NCI-H748 treated with DMSO at 0.1 percent for 48 hours (cell line): ENCODE results near the gene CCDC30.

Source experiments
- DNase-seq: peaks from one replicate; lab custom pipeline; 2025; lab: John Stamatoyannopoulos, UW

CCDC30 gene

GRCh38 chr1:42692461-42692860, 229.4 kb downstream of the CCDC30 start:
- DNase-seq: no peak

DNA sequence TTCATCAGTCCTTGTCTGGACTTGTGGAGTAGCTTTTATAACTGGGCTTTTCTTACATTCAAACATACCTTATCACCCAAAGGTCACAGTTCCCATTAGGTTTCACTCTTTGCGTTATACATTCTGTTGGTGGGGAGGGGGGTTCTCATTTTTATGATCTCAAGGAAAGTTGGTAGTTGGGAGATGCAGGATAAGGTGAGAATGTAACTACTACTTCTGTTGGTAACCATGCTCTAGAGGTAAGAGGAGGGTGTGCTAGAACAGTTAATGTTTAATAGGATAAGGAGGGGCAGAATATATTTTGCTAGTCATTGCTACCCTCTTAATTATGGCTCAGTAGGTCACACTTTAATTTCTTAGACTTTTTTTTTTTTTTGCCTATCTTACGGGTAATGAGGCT, 229.8 kb downstream of the CCDC30 start:
- no peak for DNase-seq

- no peak for DNase-seq
These were observed 235.2 kb downstream of the CCDC30 start for GRCh38 chr1:42698081-42698813.

- DNase-seq: no peak
These were observed 236.9 kb downstream of the CCDC30 start for GRCh38 chr1:42700006-42700405.

DNA sequence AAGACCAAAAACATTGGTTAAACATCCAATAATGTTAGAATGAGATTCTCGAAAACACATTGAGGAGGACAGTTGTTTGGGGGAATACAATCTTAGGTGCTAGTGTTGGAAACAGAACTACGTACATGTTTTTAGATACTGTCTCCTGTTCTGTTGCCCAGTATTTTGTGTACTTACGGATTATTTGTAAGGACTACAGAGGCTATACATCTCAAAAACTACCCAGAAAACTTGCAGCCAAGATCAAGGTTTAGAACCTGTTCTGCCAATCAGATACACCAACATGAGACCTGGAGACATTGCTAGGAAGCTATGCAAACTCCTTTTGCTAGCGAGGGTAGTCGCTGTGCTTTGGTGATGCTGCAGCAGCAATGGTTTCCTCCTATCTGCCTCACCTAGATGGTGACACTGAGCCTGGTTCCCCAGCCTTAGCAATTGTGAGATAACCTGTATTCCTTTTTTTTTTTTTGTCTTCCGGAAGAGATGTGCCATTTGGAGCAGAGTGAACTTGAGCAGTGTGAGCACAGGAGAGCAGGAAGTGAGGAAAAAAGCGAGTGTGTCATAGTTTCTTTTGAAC, 240.9 kb downstream of the CCDC30 start:
- DNase-seq: no peak
